ENCODE measurements around the gene HSPA1A. TPM values are rescaled to one million over a fixed set of nuclear protein-coding genes. Genes with fewer than 3 reads are reported as not detected.

HSPA1A gene
- total RNA-seq, 1 experiment from 2014 or later, result 57.2 TPM

GRCh38 chr6:31859923-31860322, 44.6 kb downstream of the HSPA1A start (continued):
- TF ChIP-seq AFF4 (CRISPR knock-in tag; IDR thresholded peaks at IDR 0.05; ENCODE audit: borderline replicate concordance) (no peak), CBFB (CRISPR knock-in tag; IDR thresholded peaks at IDR 0.05; ENCODE audit: low read depth) (no peak), FOXJ3 (CRISPR knock-in tag; IDR thresholded peaks at IDR 0.05; ENCODE audit: borderline replicate concordance) (no peak), TP53 (CRISPR knock-in tag; IDR thresholded peaks at IDR 0.05) (no peak), KAT7 (CRISPR knock-in tag; IDR thresholded peaks at IDR 0.05; ENCODE audit: borderline replicate concordance) (no peak), STAT6 (CRISPR knock-in tag; conservative IDR thresholded peaks at IDR 0.05; ENCODE audit: low read depth) (no peak), ZNF121 (CRISPR knock-in tag; IDR thresholded peaks at IDR 0.05) (no peak)

GRCh38 chr6:31860349-31860748, 45.0 kb downstream of the HSPA1A start:
- no peak overlapping the region for H3K4me3 Mint-ChIP-seq
- POLR2A ChIA-PET, result no interaction called here
- peaks cover 3% of the 10 kb centered on the region; the same call in 1 of the 2 replicates for H3K27me3 Mint-ChIP-seq (ENCODE audit: low read depth)
- no peak overlapping the region for H3K27ac Mint-ChIP-seq
- TF ChIP-seq MXD4 (CRISPR knock-in tag; IDR thresholded peaks at IDR 0.05; ENCODE audit: borderline replicate concordance), result no peak
- TF ChIP-seq ZBTB21 (CRISPR knock-in tag; IDR thresholded peaks at IDR 0.05; ENCODE audit: borderline replicate concordance), result no peak
- TF ChIP-seq NFATC4 (CRISPR knock-in tag; IDR thresholded peaks at IDR 0.05), result no peak
- TF ChIP-seq ZNF396 (CRISPR knock-in tag; IDR thresholded peaks at IDR 0.05; ENCODE audit: borderline replicate concordance), result no peak
- TF ChIP-seq HMGA2 (CRISPR knock-in tag; IDR thresholded peaks at IDR 0.05), result no peak
- no peak for TF ChIP-seq MAX (CRISPR knock-in tag; IDR thresholded peaks at IDR 0.05)
- TF ChIP-seq ATF1 (CRISPR knock-in tag; IDR thresholded peaks at IDR 0.05), result no peak
- no peak for TF ChIP-seq PRDM15 (CRISPR knock-in tag; IDR thresholded peaks at IDR 0.05)
- no peak for TF ChIP-seq ATF6 (CRISPR knock-in tag; IDR thresholded peaks at IDR 0.05)
- no peak for TF ChIP-seq RORB (CRISPR knock-in tag; IDR thresholded peaks at IDR 0.05)
- TF ChIP-seq IRF1 (CRISPR knock-in tag; IDR thresholded peaks at IDR 0.05), result no peak
- no peak for TF ChIP-seq SMAD4 (CRISPR knock-in tag; IDR thresholded peaks at IDR 0.05)
- CTCF ChIA-PET, result no interaction called here
- H3K4me1 Mint-ChIP-seq, result peaks cover 19% of the 10 kb centered on the region
- H3K9me3 Mint-ChIP-seq, result peaks cover 5% of the 10 kb centered on the region; the same call in 1 of the 2 replicates
- DNase-seq (ENCODE audit: low spot score) (no peak), ATAC-seq (no peak)
- peaks cover 24% of the 10 kb centered on the region for H3K36me3 Mint-ChIP-seq

All from WTC11 (cell line).